Stromal cell of bone marrow (primary cell): Measurements from ENCODE around the gene DDRGK1.

ENCODE experiments used
- DNase-seq: peaks from one replicate; pipeline ENCODE4 v3.0.0-alpha.2; 2012; ENCODE audit warnings: low read depth

The DDRGK1 gene

GRCh38 chr20:3235666-3236324 lies 31.3 kb upstream of the DDRGK1 start:
- DNase-seq, result no peak

GRCh38 chr20:3233991-3234498 lies 29.6 kb upstream of the DDRGK1 start:
- no peak for DNase-seq

- no peak for DNase-seq
Observed at GRCh38 chr20:3233131-3233990, 28.9 kb upstream of the DDRGK1 start.

- no peak for DNase-seq
Observed at GRCh38 chr20:3231889-3232588, 27.6 kb upstream of the DDRGK1 start.

- DNase-seq, result no peak
Observed at GRCh38 chr20:3231116-3231515, 26.6 kb upstream of the DDRGK1 start.

- no peak for DNase-seq
Observed at GRCh38 chr20:3229798-3230197, 25.3 kb upstream of the DDRGK1 start.

GRCh38 chr20:3229158-3229557 lies 24.7 kb upstream of the DDRGK1 start:
- no peak for DNase-seq

GRCh38 chr20:3228750-3229032 lies 24.2 kb upstream of the DDRGK1 start:
- no peak for DNase-seq

- DNase-seq, result no peak
Observed at GRCh38 chr20:3227936-3228749, 23.7 kb upstream of the DDRGK1 start.

- no peak for DNase-seq
Observed at GRCh38 chr20:3227506-3227905, 23.0 kb upstream of the DDRGK1 start.

- no peak for DNase-seq
Observed at GRCh38 chr20:3226864-3227263, 22.4 kb upstream of the DDRGK1 start.

GRCh38 chr20:3226093-3226492 lies 21.6 kb upstream of the DDRGK1 start:
- no peak for DNase-seq

GRCh38 chr20:3224681-3225421 lies 20.4 kb upstream of the DDRGK1 start:
- no peak for DNase-seq

GRCh38 chr20:3223994-3224680 lies 19.7 kb upstream of the DDRGK1 start:
- DNase-seq, result no peak

- no peak for DNase-seq
Observed at GRCh38 chr20:3223651-3223993, 19.1 kb upstream of the DDRGK1 start.

GRCh38 chr20:3222635-3223600 lies 18.4 kb upstream of the DDRGK1 start:
- DNase-seq, result no peak

GRCh38 chr20:3221398-3222226 lies 17.1 kb upstream of the DDRGK1 start:
- DNase-seq, result no peak

- no peak for DNase-seq
Observed at GRCh38 chr20:3218307-3218988, 14.0 kb upstream of the DDRGK1 start.
